ENCODE results near the gene ZNF79. TPM values are rescaled to one million over a fixed set of nuclear protein-coding genes. Genes with fewer than 3 reads are reported as not detected.
A peak's percentile ranks its signal among the peaks of the same experiment; 100 is the strongest.

Gene ZNF79
- total and polyA plus RNA-seq, 8 donors = 3.4 to 5.2 (median 4.0) TPM

DNA sequence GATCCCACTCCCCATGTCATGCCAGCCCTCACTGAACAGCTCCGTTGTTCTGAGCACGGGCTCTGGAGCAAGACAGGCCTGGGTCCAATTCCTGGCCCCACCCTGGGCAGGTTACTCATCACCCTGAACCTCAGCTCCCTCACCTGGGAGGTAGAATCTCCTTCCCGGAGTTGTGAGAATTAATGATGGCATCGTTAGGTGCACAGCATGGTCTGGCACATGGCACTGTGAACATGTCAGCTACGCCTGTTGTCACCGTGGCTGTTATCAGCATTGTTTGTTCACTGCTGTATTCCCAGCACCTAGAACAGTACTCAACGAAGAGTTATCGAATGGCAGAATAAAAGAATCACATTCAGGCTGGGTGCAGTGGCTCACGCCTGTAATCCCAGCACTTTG lies 70.1 kb downstream of the ZNF79 start:
- Histone ChIP-seq H3K27me3 (no peaks in the 10 kb centered on the region), H3K27ac (peak overlapping the region in 3 of 4 donors; percentile 17 to 76 (median 53)), H3K9me3 (no peaks in the 10 kb centered on the region), H3K4me3 (no peak overlapping the region), H3K36me3 (peaks cover 0 to 5% (median 5%) of the 10 kb centered on the region in 3 donors), H3K4me1 (peaks cover 11 to 16% (median 14%) of the 10 kb centered on the region in 3 donors)
- peak; percentile 31 to 67 (median 56) for ATAC-seq
- intact Hi-C loops (cut with DNase I) = loop anchor here in 2 of 3 donors (10.0 kb wide), 1 partner anchor 240 kb away; the partner anchor contains the start of gene TOR2A (in 2 of the 2)
- FAIRE-seq = no peak
- DNase-seq = peak in 2 of 6 donors; percentile 20 to 45
- WGBS, 2 donors = 29 to 31% methylated on average over 9 of the region's 9 CpGs
- TF ChIP-seq, protein P1, sequence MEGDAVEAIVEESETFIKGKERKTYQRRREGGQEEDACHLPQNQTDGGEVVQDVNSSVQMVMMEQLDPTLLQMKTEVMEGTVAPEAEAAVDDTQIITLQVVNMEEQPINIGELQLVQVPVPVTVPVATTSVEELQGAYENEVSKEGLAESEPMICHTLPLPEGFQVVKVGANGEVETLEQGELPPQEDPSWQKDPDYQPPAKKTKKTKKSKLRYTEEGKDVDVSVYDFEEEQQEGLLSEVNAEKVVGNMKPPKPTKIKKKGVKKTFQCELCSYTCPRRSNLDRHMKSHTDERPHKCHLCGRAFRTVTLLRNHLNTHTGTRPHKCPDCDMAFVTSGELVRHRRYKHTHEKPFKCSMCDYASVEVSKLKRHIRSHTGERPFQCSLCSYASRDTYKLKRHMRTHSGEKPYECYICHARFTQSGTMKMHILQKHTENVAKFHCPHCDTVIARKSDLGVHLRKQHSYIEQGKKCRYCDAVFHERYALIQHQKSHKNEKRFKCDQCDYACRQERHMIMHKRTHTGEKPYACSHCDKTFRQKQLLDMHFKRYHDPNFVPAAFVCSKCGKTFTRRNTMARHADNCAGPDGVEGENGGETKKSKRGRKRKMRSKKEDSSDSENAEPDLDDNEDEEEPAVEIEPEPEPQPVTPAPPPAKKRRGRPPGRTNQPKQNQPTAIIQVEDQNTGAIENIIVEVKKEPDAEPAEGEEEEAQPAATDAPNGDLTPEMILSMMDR (IDR thresholded peaks at IDR 0.05) = no peak

Other genes with a start within 250 kb of the ZNF79 start
- 1 to 10 TPM; 2.3 to 4.8 (median 2.9) TPM for gene GARNL3, start 159.6 kb upstream of the ZNF79 start, total RNA-seq
- 1 to 10 TPM; 4.8 to 7.1 TPM for gene GARNL3, start 159.6 kb upstream of the ZNF79 start, polyA plus RNA-seq
- gene SLC2A8, start 27.2 kb upstream of the ZNF79 start, total RNA-seq = 10 to 100 TPM in 1 of 6 donors, 1 to 10 TPM in 5; 5.5 to 10.5 (median 6.8) TPM
- gene SLC2A8, start 27.2 kb upstream of the ZNF79 start, polyA plus RNA-seq = 10 to 100 TPM; 15.3 to 18.9 TPM
- 1,000 to 10,000 TPM in 3 of 6 donors, 100 to 1,000 TPM in 3; 746 to 1,435 (median 897) TPM for gene RPL12, start 27.0 kb downstream of the ZNF79 start, total RNA-seq
- 1,000 to 10,000 TPM; 1,882 to 2,729 TPM for gene RPL12, start 27.0 kb downstream of the ZNF79 start, polyA plus RNA-seq
- 10 to 100 TPM in 1 of 6 donors, 1 to 10 TPM in 5; 4.3 to 12.4 (median 6.9) TPM for gene LRSAM1, start 27.1 kb downstream of the ZNF79 start, total RNA-seq
- gene LRSAM1, start 27.1 kb downstream of the ZNF79 start, polyA plus RNA-seq = 10 to 100 TPM; 21.9 to 24.9 TPM
- gene STXBP1, start 187.9 kb downstream of the ZNF79 start, total RNA-seq = 10 to 100 TPM; 14.3 to 33.0 (median 22.0) TPM
- gene STXBP1, start 187.9 kb downstream of the ZNF79 start, polyA plus RNA-seq = 10 to 100 TPM; 17.6 to 46.4 TPM

All from pancreas (tissue), 10 donors.